ENCODE data around the gene UBD. TPM values are rescaled to one million over a fixed set of nuclear protein-coding genes. Genes with fewer than 3 reads are reported as not detected.

UBD gene
- total and polyA plus RNA-seq, 8 donors = 0.66 to 331 (median 6.3) TPM

DNA sequence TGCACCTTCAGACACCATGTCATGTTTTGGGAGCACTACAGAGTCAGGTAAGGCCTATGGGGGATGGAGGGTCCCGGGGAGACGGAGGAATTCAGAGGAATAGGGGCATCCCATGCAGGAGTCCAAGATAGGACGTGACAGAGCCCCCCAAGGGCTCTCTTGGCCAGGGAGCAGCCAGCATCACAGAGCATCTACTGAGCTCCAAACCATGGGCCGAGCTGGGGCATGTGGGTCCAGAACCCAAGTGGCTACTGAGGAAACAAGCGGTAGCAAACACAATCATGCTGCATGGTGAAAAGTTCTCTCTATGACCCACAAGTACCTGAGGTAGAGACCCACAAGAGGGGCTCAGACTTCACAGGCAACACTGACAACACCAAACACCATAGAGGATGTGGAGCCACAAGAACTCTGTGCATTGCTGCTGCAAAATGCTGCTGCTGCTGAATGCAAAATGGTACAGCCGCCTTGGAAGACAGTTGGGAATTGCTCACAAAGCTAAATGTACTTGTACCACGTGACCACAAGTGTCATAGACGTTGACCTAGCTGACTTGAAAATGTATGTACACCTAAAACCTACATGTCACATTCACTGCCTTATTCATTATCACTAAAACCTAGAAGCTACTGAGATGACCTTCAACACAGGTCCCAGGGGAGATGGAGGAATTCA is 38.4 kb downstream of the UBD start:
- 61 to 75% methylated on average over 8 of the region's 8 CpGs for WGBS, 2 donors
- no peak for ATAC-seq

DNA sequence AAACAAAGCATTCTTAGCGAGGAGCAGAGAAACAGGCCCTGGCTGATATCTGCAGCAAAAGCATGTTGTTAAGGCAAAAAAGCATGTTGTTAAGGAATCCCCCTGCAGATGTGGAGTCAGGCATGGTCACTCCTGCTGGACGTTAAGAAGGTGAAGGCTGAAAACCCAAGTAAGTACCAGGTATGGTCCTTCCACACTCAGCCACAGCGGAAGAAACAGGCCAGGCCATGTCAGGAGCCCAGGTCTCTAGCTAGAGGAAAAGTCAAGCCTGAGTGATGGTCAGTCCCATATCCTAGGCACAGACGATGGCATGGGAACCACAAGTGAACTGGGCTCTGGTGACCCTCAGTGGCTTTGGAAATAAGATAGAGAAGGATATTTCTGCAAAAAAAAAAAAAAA is 39.3 kb downstream of the UBD start:
- TF ChIP-seq CTCF (IDR thresholded peaks at IDR 0.05) = no peak
- ATAC-seq (no peak), DNase-seq (no peak), FAIRE-seq (no peak)
- H3K36me3 ChIP-seq = no peaks in the 10 kb centered on the region
- 82 to 91% methylated on average over 4 of the region's 4 CpGs for WGBS, 2 donors
- no peaks in the 10 kb centered on the region for H3K9me3 ChIP-seq
- peaks cover 6 to 8% (median 7%) of the 10 kb centered on the region in 3 donors for H3K4me1 ChIP-seq
- intact Hi-C loops (cut with DNase I) = no loop called here
- no peak overlapping the region for H3K27ac ChIP-seq
- H3K4me3 ChIP-seq = no peak overlapping the region
- H3K27me3 ChIP-seq = no peaks in the 10 kb centered on the region

More for the DNA sequence above, 38.4 kb downstream of the UBD start:
- H3K4me3 ChIP-seq = no peak overlapping the region
- no peaks in the 10 kb centered on the region for H3K9me3 ChIP-seq
- intact Hi-C loops (cut with DNase I) = no loop called here
- H3K4me1 ChIP-seq = peaks cover 8 to 11% (median 11%) of the 10 kb centered on the region in 3 donors
- no peak for TF ChIP-seq CTCF (IDR thresholded peaks at IDR 0.05)
- no peaks in the 10 kb centered on the region for H3K27me3 ChIP-seq
- no peak overlapping the region for H3K27ac ChIP-seq
- DNase-seq = no peak
- FAIRE-seq = no peak
- no peaks in the 10 kb centered on the region for H3K36me3 ChIP-seq

- H3K27me3 ChIP-seq = no peaks in the 10 kb centered on the region
- FAIRE-seq (no peak), DNase-seq (no peak), ATAC-seq (no peak)
- no peaks in the 10 kb centered on the region for H3K36me3 ChIP-seq
- no peaks in the 10 kb centered on the region for H3K4me1 ChIP-seq
- intact Hi-C loops (cut with DNase I) = no loop called here
- no peak for TF ChIP-seq CTCF (IDR thresholded peaks at IDR 0.05)
- no peak overlapping the region for H3K4me3 ChIP-seq
- no peaks in the 10 kb centered on the region for H3K9me3 ChIP-seq
- no peak overlapping the region for H3K27ac ChIP-seq
- WGBS, 2 donors = 89 to 91% methylated on average over 6 of the region's 6 CpGs
These were observed 40.1 kb downstream of the UBD start for GRCh38 chr6:29519291-29520010.

GRCh38 chr6:29517728-29518440 is 41.6 kb downstream of the UBD start:
- no peaks in the 10 kb centered on the region for H3K36me3 ChIP-seq
- H3K9me3 ChIP-seq = no peaks in the 10 kb centered on the region
- 82 to 89% methylated on average over 7 of the region's 7 CpGs for WGBS, 2 donors
- no peak overlapping the region for H3K4me3 ChIP-seq
- H3K4me1 ChIP-seq = no peaks in the 10 kb centered on the region
- no peak for DNase-seq
- H3K27ac ChIP-seq = no peak overlapping the region
- no peaks in the 10 kb centered on the region for H3K27me3 ChIP-seq
- intact Hi-C loops (cut with DNase I) = no loop called here
- FAIRE-seq = no peak
- no peak for TF ChIP-seq CTCF (IDR thresholded peaks at IDR 0.05)
- ATAC-seq = no peak
